Loucy (cell line): ENCODE data around the gene GZMA.

ENCODE experiments used
- CTCF ChIP-seq: fragments of 200-600 bp; sonication (generic); conservative IDR thresholded peaks from 2 replicates; pipeline ENCODE4 v1.5.1; 2014; ENCODE audit warnings: mild to moderate bottlenecking, antibody characterized with exemption, low read length
- EZH2phosphoT487 ChIP-seq: fragments of 200-600 bp; IDR thresholded peaks from 2 replicates; pipeline ENCODE4 v1.6.1; 2018; ENCODE audit warnings: antibody characterized with exemption, mild to moderate bottlenecking, moderate library complexity, borderline replicate concordance

GRCh38 chr5:55071413-55071812 is 31.0 kb upstream of the GZMA start:
- TF ChIP-seq CTCF (no peak), EZH2phosphoT487 (no peak)
